Measurements from ENCODE around the gene ANXA2.
"Not testable (repeated sequence)": the region's sequence is repeated elsewhere in the genome, so short reads cannot be mapped to it uniquely, and the experiment has no call there.

ANXA2 gene

DNA sequence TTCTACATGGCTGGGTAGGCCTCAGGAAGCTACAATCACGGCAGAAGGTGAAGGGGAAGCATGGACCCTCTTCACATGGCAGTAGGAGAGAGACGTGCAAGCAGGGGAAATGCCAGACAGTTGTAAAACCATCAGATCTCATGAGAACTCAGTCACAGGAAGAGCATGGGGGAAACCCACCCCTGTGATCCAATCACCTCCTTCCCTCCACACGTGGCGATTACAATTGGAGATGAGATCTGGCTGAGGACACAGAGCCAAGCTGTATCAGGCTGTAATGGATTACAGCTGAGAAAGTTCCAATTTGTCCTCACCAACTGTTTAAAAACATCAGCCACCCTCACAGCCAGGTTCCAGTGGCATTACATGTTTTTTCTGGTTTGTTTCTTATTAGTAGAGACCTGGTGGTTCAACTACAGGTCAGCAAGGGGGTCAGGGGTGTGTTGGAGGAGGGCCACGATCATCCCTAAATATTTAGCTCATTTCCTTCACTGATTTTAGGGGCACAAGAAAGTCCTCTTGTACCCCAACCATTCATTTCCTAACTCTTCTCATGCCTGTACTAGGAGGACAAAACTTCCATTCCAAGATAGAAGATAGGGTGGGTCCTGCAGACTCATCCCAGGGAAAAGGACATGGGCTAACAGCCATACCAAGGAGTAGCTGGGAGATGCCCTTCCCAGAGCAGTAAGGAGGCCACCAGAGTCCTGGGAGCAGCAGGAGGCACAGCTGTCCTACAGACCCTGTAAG lies 54.4 kb downstream of the ANXA2 start:
- no peak for DNase-seq (ENCODE audit: low read depth)

DNA sequence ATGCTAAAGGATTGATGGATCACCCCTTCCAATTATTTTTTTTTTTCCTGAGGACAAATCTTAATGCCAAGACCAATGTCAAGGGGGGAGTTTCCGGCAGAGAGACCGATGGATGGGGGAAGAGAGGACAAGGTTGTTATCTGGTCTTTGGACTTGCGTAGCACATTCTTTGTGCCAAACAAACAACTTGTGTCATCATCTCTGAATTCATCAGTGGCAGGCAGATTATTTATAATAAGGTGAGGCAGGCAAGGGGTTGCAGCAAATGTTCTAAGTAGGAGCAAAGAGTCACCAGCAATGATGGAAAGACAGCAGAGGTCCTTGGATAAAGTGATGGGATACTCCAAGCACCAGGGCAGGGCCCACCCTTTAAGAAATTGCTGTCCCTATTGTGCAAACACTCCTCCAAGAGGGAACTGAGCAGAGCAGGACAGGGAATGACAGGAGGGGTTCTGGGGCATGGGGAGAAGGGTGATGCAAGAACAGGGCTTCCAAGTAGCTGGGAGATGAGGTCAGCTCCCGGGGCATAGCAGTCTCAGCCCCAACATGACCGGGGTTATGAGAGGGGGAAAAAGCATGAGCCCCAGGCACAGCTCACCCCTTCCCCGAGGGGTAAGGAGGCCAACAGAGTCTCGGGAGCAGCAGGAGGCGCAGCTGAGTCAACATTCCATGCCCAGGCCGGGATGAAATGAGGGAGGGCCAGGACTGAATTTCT lies 57.4 kb downstream of the ANXA2 start:
- no peak for DNase-seq (ENCODE audit: low read depth)

DNA sequence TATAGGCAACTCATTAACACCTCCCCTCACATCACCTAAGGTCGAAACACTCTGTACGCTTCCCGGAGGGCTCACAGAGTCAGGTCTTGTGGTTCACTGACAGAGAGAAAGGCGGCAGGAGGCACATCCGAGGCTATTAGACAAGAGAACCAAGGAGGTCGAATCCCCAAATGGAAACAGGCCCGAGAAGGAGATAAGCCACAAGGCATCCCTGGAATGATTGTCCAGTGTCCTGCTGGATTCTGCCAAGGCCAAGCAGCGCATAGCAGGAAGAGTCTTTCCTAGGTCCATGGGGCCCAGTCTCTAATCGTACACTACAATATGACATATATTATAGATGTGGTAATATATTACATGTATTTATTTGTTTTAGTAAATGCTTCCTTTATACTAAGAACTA lies 58.5 kb downstream of the ANXA2 start:
- no peak for DNase-seq (ENCODE audit: low read depth)

DNA sequence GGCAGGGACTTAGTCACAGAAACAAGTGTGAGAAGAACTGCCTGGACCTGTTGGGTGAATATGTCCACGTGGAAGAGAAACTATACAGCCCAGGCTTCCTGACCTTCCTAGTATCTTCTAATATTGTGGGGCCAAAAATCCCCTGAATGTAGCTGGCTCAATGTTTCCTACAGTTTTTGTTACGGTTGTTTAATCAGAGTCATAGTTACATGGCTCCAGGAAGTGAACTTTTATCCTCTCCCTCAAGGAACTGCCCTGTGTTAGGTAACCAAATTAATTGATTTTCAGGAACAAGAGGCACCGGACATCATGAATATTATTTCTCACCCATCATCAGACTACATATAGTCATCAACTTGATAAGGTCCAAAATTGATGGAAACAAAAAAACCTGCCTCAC lies 59.0 kb downstream of the ANXA2 start:
- DNase-seq (ENCODE audit: low read depth): no peak

DNA sequence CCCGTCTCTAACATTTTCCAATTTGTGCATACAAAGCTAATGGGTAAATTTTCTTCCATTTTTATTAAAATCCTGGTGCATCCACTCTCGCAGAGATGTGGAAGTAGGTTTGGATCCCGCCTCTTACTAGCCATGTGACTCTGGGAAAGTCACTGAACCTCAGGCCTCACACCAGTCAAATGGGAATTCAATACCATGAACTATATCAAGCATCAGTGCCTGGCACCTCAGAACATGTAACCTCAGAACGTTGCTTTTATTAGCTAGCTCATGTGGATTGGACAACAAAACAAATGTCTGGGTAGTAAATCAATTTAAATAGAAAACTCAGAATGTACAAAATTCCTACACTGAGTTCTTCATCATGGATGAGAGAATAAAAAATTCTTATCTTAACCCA lies 60.7 kb downstream of the ANXA2 start:
- no peak for DNase-seq (ENCODE audit: low read depth)

DNA sequence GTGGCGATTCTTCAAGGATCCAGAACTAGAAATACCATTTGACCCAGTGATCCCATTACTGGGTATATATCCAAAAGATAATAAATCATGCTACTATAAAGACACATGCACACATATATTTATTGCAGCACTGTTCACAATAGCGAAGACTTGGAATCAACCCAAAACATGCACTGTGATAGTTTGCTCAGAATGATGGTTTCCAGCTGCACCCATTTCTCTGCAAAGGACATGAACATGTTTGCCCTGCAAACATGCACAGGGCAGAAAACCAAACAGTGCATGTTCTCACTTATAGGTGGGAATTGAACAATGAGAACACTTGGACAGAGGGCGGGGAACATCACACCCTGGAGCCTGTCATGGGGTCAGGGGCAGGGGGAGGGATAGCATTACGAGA lies 62.5 kb downstream of the ANXA2 start:
- not testable (repeated sequence) for DNase-seq (ENCODE audit: low read depth)

DNA sequence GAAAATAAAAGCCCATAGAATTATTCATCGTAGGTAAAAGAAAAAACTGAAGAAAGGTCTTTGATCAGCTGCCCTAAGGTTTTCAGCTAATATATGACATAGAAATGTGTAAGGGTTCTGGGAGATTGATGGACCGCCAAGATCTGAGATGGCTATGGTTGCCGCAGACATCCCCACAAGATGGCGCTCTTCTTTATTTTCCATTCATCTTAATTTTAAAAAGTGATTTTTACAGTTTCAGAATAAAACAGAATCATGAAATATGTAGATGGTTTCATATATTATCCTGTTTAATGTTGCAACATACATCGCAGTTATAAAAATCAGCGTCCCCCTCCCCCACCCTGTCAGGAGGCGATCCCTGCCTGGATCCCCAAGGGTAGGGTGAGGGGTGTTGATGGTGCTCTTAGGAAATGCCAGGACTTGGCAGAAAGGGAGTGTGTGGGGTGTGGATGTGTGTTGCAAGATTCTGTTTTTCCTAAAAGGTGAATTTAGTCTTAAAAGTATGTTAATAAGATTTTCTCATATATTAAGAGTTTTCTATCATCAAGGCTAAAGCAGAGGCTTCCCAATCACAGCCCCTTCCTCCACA lies 68.8 kb downstream of the ANXA2 start:
- DNase-seq (ENCODE audit: low read depth): peak; percentile 5

DNA sequence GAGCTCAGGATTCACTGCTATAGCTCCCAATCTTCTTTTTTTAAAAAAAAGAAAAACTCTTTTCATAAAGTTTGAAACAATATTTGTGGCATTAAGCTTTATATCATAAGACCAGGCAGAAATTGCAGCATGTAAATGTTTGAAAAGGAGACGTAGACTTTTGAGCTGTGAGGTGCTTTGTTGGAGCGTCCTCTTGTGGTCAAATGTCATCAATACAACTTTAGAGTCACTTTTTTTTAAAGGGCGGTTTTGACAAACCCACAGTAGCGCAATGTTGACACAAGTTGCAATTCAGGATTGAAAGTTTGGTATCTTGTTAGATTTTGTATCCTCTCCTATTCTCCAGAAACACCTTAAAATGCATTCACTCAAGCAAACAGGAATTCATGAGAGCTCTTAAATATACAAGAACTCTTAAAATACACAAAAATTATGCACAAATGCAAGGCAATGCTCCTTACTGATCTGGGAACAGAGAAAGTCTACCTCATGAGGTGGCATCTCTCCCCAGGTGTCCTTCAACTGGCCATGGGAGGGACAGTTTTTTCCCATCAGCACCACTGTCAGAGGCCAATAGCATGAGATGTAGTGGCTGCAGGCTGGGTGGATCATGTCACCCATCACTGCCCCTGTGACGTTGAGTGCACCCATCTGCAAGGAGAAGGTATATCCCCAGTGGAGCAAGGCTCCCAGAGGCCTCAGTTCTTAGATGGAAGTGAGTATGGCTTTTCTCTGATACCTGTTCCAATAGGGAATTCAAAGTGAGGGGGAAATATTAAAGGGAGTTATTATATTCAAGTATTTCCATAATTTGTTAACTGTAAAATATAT lies 70.7 kb downstream of the ANXA2 start:
- DNase-seq (ENCODE audit: low read depth): no peak

DNA sequence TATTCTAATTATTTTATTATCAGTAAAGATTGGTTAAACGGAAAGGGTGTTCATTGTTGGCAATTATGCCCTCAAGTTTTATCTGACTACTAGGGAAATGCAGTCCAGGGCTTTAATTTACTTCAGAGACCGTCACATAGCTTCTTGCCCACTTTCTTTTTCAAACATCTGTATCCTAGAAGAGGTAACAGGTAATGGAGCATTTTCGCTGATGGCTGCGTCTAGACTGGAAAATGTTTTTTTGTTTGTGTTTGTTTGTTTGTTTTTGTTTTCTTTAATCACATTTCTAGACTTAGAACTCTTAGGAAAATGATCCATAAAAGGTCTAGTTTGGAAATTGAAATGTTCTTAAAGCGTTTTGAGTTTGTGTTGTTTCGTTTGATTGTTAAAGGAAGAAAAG lies 71.4 kb downstream of the ANXA2 start:
- no peak for DNase-seq (ENCODE audit: low read depth)

DNA sequence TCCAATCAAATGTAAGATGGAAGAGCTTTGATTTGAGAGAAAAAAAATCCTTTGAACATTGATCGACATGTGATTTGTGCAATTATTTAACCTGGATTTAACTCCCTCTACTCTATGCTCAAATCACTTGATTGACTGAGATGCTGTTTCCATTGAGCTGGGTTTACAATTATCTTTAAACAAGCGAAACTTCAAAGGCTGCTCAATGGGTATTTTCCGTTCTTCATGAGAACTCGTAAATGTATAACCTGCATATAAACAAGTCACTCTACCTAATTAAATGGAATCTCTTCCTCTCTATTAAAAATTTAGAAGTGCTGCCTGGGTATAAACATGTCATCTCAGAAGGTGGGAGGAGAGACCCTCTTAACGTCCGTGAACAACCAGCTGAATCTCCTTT lies 71.9 kb downstream of the ANXA2 start:
- no peak for DNase-seq (ENCODE audit: low read depth)

DNA sequence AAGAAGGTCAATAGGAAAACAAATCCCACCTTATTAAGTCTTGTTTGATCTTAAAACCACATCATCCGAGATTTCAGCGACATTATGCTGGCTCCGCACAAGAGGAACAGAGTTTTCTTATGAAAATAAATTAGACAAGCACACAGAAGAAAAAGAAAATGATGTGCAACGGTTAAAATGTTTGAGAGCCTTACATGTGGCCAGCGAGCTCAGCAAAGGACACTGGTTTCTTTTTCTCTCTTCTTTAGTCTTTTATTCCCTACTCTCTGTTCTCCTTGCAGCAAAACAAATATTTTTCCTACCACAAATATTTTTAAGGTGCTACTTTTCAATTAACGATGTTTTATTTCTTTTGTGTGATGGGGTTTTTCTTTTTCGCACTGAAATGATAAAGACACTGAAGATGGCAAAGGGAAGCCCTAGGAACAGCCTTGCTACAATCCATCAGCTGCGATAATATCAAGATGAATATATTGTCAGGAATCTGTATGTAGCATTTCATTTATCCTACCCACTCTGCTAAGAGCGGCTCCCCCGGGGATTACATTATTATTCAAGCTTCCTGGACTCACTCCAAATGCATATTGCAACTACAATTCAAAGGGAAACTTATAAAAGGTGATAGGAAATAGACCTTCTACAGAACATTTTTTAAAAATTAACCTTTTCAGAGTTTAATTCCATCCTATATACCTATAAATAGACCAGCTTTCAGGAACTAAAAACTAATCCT lies 72.9 kb downstream of the ANXA2 start:
- no peak for DNase-seq (ENCODE audit: low read depth)

DNA sequence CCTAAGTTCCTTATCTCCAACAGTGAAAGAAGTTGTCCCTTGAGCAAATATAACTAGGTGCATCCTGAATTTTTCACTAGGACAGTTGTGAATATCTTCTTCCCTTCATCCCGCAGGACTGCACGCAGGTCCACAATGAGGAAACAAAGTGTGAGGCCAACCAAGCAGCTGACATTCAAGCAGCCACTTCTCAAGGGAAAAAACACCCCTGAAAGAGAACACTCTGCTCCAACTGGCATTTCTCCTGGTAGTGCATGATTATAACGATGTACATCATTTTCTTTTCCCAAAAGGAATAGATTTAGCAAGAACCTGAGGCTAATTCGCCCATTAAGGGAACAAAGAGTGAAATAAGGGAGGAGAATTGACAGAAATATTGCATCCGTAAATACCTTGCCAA lies 74.5 kb downstream of the ANXA2 start:
- DNase-seq (ENCODE audit: low read depth): no peak

DNA sequence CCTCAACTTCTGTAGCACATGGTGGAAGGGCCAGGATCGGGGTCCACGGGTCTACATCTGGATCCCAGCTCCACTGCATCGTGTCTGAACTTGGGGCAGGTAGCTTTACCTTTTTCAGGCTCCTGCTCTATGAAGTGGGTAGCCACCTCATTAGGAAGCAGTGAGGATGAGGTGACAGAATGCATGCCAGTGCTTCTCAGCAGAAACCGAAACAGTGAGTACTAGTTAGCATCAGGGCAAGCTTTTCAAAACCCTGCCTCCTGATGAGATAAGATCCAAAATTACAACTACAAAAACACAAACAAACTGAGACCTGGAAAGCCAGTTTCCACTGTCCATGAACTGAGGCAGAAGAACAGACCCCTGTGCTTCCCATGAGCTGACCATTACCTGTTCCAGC lies 77.4 kb downstream of the ANXA2 start:
- DNase-seq (ENCODE audit: low read depth): no peak

DNA sequence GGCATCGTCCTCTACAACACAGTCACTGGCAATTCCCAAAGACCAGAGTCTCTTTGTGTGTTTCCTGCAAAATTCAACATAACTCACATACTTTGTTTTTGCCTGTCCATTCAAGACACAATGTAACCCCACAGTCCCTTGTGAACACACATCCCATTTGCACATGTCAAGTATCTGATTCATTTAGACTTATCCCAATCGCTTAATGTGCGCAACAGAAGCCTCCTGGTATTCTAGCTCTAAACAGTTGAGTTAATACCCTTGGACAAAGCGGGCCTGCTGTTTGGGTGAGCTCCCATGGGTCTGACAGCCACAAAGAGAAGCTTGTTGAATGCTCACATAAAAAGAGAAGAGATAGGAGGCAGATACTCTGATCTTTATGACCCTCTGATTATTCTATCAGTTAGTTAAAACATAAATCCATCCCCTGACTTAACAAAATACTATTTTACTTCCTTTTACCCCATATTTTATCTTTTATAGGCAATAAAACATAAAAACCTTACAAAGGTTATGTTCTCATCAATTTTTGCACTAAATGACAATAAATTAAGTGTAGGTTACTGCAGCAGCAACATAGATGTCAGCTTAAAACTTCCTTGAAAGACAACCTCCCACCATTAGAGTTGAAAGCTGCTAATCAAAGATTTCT lies 79.4 kb downstream of the ANXA2 start:
- DNase-seq (ENCODE audit: low read depth): no peak

DNA sequence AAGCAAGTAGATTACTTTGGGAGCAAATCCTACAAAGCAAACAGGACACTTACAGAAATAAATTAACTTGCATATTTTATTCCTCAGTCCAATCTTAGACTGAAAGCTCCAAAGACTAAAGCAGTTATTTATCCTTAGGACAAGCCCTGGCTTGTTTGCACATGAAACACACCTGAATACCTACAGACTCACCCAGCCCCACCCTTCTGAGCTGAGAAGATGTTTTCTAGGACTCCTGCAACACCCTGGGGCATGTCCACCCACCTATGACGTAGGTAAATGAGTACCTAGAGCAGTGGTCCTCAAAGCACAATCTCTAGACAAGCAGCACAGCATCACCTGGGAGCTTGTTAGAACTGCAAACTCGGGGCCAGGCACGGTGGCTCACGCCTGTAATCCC lies 80.8 kb downstream of the ANXA2 start:
- no peak for DNase-seq (ENCODE audit: low read depth)

DNA sequence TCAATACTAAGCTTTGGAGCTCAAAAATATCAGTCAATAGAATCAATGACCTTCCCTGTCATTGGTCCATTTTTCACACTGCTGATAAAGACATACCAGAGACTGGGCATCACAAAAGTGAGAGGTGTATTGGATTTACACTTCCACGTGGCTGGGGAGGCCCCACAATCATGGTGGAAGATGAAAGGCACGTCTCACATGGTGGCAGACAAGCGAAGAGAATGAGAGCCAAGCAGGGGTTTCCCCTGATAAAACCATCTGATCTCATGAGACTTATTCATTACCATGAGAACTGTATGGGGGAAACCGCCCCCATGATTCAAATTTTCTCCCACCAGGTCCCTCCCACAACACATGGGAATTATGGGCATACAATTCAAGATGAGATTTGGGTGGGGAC lies 81.9 kb downstream of the ANXA2 start:
- DNase-seq (ENCODE audit: low read depth): no peak

DNA sequence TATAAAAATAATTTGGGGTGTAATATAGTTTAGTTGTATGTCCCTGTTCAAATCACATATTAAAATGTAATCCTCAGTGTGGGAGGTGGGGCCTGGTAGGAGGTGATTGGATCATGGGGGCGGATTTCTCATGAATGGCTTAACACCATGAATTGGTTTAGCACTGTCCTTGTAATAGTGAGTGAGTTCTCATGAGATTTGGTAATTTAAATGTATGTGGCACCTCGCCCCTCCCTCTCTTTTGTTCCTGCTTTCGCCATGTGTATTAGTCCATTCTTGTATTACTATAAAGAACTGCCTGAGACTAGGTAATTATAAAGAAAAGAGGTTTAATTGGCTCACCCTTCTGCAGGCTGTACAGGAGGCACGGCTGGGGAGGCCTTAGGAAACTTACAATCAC lies 83.9 kb downstream of the ANXA2 start:
- no peak for DNase-seq (ENCODE audit: low read depth)

DNA sequence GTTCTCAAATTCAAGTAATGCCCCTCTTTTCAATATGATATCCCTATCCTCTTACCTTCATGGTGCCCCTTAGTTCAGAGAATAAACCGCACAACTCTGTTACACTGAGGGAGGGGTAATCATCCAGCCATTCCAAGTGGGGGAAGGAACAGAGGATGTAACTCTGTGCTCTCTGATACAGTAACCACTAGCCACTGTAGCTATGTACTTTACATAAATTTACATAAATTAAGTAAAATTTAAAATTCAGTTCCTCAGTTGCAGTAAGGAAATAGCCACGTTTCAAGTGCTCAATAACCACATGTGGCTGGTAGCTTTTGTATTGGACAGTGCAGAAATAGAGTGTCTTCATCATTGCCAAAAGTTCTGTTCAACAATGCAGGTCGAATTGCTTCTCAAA lies 90.8 kb downstream of the ANXA2 start:
- DNase-seq (ENCODE audit: low read depth): no peak

DNA sequence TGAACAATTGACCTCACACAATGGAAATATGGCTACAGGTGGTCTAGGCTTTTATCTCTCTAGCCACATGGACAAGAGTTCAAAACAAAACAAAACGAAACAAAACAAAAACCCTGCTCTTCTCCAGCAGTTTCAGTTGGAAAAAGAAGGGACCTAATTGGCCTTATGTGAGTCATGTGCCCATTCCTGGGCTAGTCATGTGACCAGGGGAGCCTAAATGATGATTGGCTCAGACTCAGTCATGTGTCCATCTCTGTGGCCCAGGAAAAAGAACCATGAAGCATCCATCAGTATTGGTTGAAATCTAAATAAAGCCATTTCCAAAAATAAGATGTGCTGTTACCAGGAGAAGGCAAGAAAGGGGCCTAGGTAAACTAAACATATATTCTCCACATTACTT lies 96.8 kb downstream of the ANXA2 start:
- no peak for DNase-seq (ENCODE audit: low read depth)

DNA sequence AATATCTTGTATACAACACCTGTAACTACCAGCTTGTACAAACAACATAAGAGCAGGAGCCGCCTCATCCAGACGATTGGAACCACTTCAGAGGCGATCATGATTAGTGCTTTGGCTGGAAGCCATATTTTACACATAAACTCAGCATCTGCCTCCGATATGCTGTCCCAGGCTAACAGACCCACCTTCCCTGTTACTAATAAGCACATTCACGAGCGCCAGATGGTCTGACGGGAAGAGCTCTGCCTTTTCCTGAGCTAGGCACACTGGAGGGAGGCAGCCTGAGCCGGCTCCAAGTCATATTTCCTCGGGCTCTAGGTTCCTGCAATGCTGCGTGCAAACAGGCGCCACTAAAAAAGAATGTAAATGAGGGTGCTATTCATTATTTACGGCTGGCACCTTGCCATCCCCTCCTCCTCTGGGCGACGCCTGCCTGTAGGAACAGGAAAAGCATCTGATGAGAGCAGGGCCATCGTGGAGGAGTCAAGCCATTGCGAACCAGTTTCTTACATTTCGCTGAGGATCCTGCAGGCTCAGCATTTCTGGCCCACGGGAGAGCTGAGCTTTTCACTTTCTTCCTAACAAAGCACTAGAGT lies 98.2 kb downstream of the ANXA2 start:
- DNase-seq (ENCODE audit: low read depth): no peak

All from activated T-cell treated with anti-CD3 and anti-CD28 coated beads for 1 hour (primary cell).